Activated CD8-positive, alpha-beta memory T cell treated with anti-CD3 and anti-CD28 coated beads for 48 hours (primary cell): Measurements from ENCODE around the gene CCDC127.
"Not testable (repeated sequence)": the region's sequence is repeated elsewhere in the genome, so short reads cannot be mapped to it uniquely, and the experiment has no call there.

ENCODE experiments used
- DNase-seq, 3 experiments: peaks; one replicate each; pipeline ENCODE4 v3.0.0-alpha.2; 2020; ENCODE audit warnings: low read depth in 2 of 3, low spot score in 2 of 3

Gene CCDC127

GRCh38 chr5:204462-204861 lies 13.5 kb downstream of the CCDC127 start:
- no peak for DNase-seq

- no peak for DNase-seq
These were observed 14.0 kb downstream of the CCDC127 start for GRCh38 chr5:204001-204400.

GRCh38 chr5:203246-203930 lies 14.6 kb downstream of the CCDC127 start:
- DNase-seq = no peak

- no peak for DNase-seq
These were observed 16.3 kb downstream of the CCDC127 start for GRCh38 chr5:201672-202071.

GRCh38 chr5:200985-201384 lies 17.0 kb downstream of the CCDC127 start:
- no peak for DNase-seq

GRCh38 chr5:199950-200645 lies 17.9 kb downstream of the CCDC127 start:
- no peak for DNase-seq

GRCh38 chr5:199197-199949 lies 18.6 kb downstream of the CCDC127 start:
- DNase-seq = no peak

GRCh38 chr5:198516-199196 lies 19.3 kb downstream of the CCDC127 start:
- no peak for DNase-seq

GRCh38 chr5:197892-198489 lies 20.0 kb downstream of the CCDC127 start:
- DNase-seq = no peak

GRCh38 chr5:197031-197430 lies 20.9 kb downstream of the CCDC127 start:
- DNase-seq = not testable (repeated sequence)

- DNase-seq = no peak
These were observed 21.6 kb downstream of the CCDC127 start for GRCh38 chr5:196350-196749.

- no peak for DNase-seq
These were observed 22.4 kb downstream of the CCDC127 start for GRCh38 chr5:195401-196160.

GRCh38 chr5:194603-195209 lies 23.2 kb downstream of the CCDC127 start:
- no peak for DNase-seq

- DNase-seq = no peak
These were observed 23.9 kb downstream of the CCDC127 start for GRCh38 chr5:194102-194501.

GRCh38 chr5:192970-193831 lies 24.8 kb downstream of the CCDC127 start:
- no peak for DNase-seq

- DNase-seq = no peak
These were observed 25.3 kb downstream of the CCDC127 start for GRCh38 chr5:192691-192969.

GRCh38 chr5:191949-192690 lies 25.8 kb downstream of the CCDC127 start:
- DNase-seq = no peak
